ENCODE measurements around the gene MAP4K3.

DNA sequence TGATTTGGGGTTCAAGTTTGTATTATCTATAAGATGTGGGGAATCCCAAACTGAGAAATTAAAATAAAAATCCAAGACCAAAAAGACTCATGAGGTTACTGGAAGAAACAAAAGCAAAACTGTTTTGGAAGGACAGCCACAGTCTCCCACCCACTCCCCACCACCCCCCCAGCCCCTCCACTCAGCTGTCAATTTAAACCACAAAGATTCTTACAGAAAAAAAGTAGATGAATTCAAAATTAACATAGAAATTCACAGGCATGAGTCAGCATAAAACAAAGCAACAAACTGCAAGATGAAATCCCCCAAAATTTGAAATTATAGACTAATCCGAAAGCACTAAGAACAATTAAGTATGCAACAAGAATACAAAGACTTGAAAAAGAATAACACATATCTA, 12.1 kb downstream of the MAP4K3 start:
- TF ChIP-seq, protein P1, sequence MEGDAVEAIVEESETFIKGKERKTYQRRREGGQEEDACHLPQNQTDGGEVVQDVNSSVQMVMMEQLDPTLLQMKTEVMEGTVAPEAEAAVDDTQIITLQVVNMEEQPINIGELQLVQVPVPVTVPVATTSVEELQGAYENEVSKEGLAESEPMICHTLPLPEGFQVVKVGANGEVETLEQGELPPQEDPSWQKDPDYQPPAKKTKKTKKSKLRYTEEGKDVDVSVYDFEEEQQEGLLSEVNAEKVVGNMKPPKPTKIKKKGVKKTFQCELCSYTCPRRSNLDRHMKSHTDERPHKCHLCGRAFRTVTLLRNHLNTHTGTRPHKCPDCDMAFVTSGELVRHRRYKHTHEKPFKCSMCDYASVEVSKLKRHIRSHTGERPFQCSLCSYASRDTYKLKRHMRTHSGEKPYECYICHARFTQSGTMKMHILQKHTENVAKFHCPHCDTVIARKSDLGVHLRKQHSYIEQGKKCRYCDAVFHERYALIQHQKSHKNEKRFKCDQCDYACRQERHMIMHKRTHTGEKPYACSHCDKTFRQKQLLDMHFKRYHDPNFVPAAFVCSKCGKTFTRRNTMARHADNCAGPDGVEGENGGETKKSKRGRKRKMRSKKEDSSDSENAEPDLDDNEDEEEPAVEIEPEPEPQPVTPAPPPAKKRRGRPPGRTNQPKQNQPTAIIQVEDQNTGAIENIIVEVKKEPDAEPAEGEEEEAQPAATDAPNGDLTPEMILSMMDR (IDR thresholded peaks at IDR 0.05; ENCODE audit: insufficient read depth, low read length) = no peak
- TF ChIP-seq, protein P2, sequence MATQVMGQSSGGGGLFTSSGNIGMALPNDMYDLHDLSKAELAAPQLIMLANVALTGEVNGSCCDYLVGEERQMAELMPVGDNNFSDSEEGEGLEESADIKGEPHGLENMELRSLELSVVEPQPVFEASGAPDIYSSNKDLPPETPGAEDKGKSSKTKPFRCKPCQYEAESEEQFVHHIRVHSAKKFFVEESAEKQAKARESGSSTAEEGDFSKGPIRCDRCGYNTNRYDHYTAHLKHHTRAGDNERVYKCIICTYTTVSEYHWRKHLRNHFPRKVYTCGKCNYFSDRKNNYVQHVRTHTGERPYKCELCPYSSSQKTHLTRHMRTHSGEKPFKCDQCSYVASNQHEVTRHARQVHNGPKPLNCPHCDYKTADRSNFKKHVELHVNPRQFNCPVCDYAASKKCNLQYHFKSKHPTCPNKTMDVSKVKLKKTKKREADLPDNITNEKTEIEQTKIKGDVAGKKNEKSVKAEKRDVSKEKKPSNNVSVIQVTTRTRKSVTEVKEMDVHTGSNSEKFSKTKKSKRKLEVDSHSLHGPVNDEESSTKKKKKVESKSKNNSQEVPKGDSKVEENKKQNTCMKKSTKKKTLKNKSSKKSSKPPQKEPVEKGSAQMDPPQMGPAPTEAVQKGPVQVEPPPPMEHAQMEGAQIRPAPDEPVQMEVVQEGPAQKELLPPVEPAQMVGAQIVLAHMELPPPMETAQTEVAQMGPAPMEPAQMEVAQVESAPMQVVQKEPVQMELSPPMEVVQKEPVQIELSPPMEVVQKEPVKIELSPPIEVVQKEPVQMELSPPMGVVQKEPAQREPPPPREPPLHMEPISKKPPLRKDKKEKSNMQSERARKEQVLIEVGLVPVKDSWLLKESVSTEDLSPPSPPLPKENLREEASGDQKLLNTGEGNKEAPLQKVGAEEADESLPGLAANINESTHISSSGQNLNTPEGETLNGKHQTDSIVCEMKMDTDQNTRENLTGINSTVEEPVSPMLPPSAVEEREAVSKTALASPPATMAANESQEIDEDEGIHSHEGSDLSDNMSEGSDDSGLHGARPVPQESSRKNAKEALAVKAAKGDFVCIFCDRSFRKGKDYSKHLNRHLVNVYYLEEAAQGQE (IDR thresholded peaks at IDR 0.05; ENCODE audit: insufficient replicate concordance, low read depth) = no peak
- TF ChIP-seq SPI1 (IDR thresholded peaks at IDR 0.05; ENCODE audit: borderline replicate concordance, low read depth) = no peak

Measured in HL-60 (cell line).